Mucosa of rectum (tissue), 2 donors: ENCODE results near the gene POP4.

Experiments used
- H3K27ac ChIP-seq, 2 donors: one replicate each; pipeline ENCODE4 v1.7.0; 2013; ENCODE audit warnings: inconsistent platforms in 2 of 2, low read depth in 2 of 2, low read length in 2 of 2
- H3K27me3 ChIP-seq, 2 donors: one replicate each; pipeline ENCODE4 v1.7.0; 2013; ENCODE audit warnings: low read length in 2 of 2; ENCODE audit not compliant: control insufficient read depth in 2 of 2, insufficient read depth in 2 of 2
- H3K36me3 ChIP-seq, 2 donors: one replicate each; pipeline ENCODE4 v1.7.0; 2013; ENCODE audit warnings: low read length in 2 of 2; ENCODE audit not compliant: control insufficient read depth in 2 of 2, insufficient read depth in 2 of 2
- H3K4me1 ChIP-seq, 2 donors: one replicate each; pipeline ENCODE4 v1.7.0; 2013; ENCODE audit warnings: low read length in 2 of 2, mild to moderate bottlenecking in 1 of 2; ENCODE audit not compliant: control insufficient read depth in 2 of 2, insufficient read depth in 2 of 2
- H3K4me3 ChIP-seq, 2 donors: one replicate each; pipeline ENCODE4 v1.7.0; 2013; ENCODE audit warnings: low read length in 2 of 2
- H3K9ac ChIP-seq, 2 donors: one replicate each; pipeline ENCODE4 v1.7.0; 2013; ENCODE audit warnings: low read length in 2 of 2, low read depth in 1 of 2, mild to moderate bottlenecking in 1 of 2
- H3K9me3 ChIP-seq, 2 donors: one replicate each; pipeline ENCODE4 v1.7.0; 2013; ENCODE audit warnings: low read length in 2 of 2; ENCODE audit not compliant: control insufficient read depth in 2 of 2
- donor health status: healthy.
- donor health status: Normal muscosa, but diverticular disease.

The POP4 gene

GRCh38 chr19:29629836-29630534 lies 23.9 kb downstream of the POP4 start:
- Histone ChIP-seq H3K27me3 (no peaks in the 10 kb centered on the region), H3K36me3 (no peaks in the 10 kb centered on the region), H3K27ac (no peak overlapping the region), H3K9me3 (no peaks in the 10 kb centered on the region), H3K9ac (no peak overlapping the region), H3K4me1 (no peaks in the 10 kb centered on the region), H3K4me3 (no peak overlapping the region)

- Histone ChIP-seq H3K9ac (no peak overlapping the region), H3K4me3 (no peak overlapping the region), H3K36me3 (no peaks in the 10 kb centered on the region), H3K9me3 (no peaks in the 10 kb centered on the region), H3K4me1 (no peaks in the 10 kb centered on the region), H3K27ac (no peak overlapping the region), H3K27me3 (no peaks in the 10 kb centered on the region)
Measured at GRCh38 chr19:29630655-29631054, 24.6 kb downstream of the POP4 start.

- no peak overlapping the region for H3K4me3 ChIP-seq
- no peaks in the 10 kb centered on the region for H3K9me3 ChIP-seq
- H3K4me1 ChIP-seq = no peaks in the 10 kb centered on the region
- H3K27me3 ChIP-seq = no peaks in the 10 kb centered on the region
- H3K9ac ChIP-seq = no peak overlapping the region
- H3K36me3 ChIP-seq = no peaks in the 10 kb centered on the region
- no peak overlapping the region for H3K27ac ChIP-seq
Measured at GRCh38 chr19:29631450-29631849, 25.4 kb downstream of the POP4 start.

GRCh38 chr19:29634002-29634401 lies 27.9 kb downstream of the POP4 start:
- Histone ChIP-seq H3K27ac (no peak overlapping the region), H3K9me3 (no peaks in the 10 kb centered on the region), H3K4me1 (no peaks in the 10 kb centered on the region), H3K9ac (no peak overlapping the region), H3K4me3 (no peak overlapping the region), H3K27me3 (no peaks in the 10 kb centered on the region), H3K36me3 (no peaks in the 10 kb centered on the region)

GRCh38 chr19:29634423-29635130 lies 28.5 kb downstream of the POP4 start:
- H3K27ac ChIP-seq = no peak overlapping the region
- H3K27me3 ChIP-seq = no peaks in the 10 kb centered on the region
- no peaks in the 10 kb centered on the region for H3K4me1 ChIP-seq
- no peaks in the 10 kb centered on the region for H3K9me3 ChIP-seq
- no peak overlapping the region for H3K9ac ChIP-seq
- H3K4me3 ChIP-seq = no peak overlapping the region
- no peaks in the 10 kb centered on the region for H3K36me3 ChIP-seq

GRCh38 chr19:29635963-29636362 lies 29.9 kb downstream of the POP4 start:
- Histone ChIP-seq H3K9ac (no peak overlapping the region), H3K4me3 (no peak overlapping the region), H3K9me3 (no peaks in the 10 kb centered on the region), H3K4me1 (no peaks in the 10 kb centered on the region), H3K36me3 (no peaks in the 10 kb centered on the region), H3K27ac (no peak overlapping the region), H3K27me3 (no peaks in the 10 kb centered on the region)

GRCh38 chr19:29636553-29637360 lies 30.7 kb downstream of the POP4 start:
- H3K27me3 ChIP-seq = no peaks in the 10 kb centered on the region
- H3K9me3 ChIP-seq = no peaks in the 10 kb centered on the region
- H3K36me3 ChIP-seq = no peaks in the 10 kb centered on the region
- no peak overlapping the region for H3K9ac ChIP-seq
- no peaks in the 10 kb centered on the region for H3K4me1 ChIP-seq
- no peak overlapping the region for H3K27ac ChIP-seq
- H3K4me3 ChIP-seq = no peak overlapping the region

GRCh38 chr19:29639086-29639485 lies 33.0 kb downstream of the POP4 start:
- H3K9me3 ChIP-seq = no peaks in the 10 kb centered on the region
- no peaks in the 10 kb centered on the region for H3K27me3 ChIP-seq
- H3K4me1 ChIP-seq = no peaks in the 10 kb centered on the region
- H3K4me3 ChIP-seq = no peak overlapping the region
- H3K27ac ChIP-seq = no peak overlapping the region
- no peaks in the 10 kb centered on the region for H3K36me3 ChIP-seq
- no peak overlapping the region for H3K9ac ChIP-seq

- no peaks in the 10 kb centered on the region for H3K27me3 ChIP-seq
- H3K9ac ChIP-seq = no peak overlapping the region
- no peaks in the 10 kb centered on the region for H3K36me3 ChIP-seq
- H3K9me3 ChIP-seq = no peaks in the 10 kb centered on the region
- H3K4me3 ChIP-seq = no peak overlapping the region
- H3K27ac ChIP-seq = no peak overlapping the region
- no peaks in the 10 kb centered on the region for H3K4me1 ChIP-seq
Measured at GRCh38 chr19:29640231-29640630, 34.1 kb downstream of the POP4 start.

- H3K9me3 ChIP-seq = no peaks in the 10 kb centered on the region
- no peak overlapping the region for H3K4me3 ChIP-seq
- H3K27ac ChIP-seq = no peak overlapping the region
Measured at GRCh38 chr19:29641597-29641996, 35.5 kb downstream of the POP4 start.

More at GRCh38 chr19:29641597-29641996, 35.5 kb downstream of the POP4 start:
- Histone ChIP-seq H3K4me1 (peaks cover 0 to 4% of the 10 kb centered on the region in 2 donors), H3K9ac (no peak overlapping the region), H3K27me3 (no peaks in the 10 kb centered on the region), H3K36me3 (no peaks in the 10 kb centered on the region)
